PC-9 (cell line): ENCODE results near the gene MAB21L4. TPM values are rescaled to one million over a fixed set of nuclear protein-coding genes. Genes with fewer than 3 reads are reported as not detected.

ENCODE experiments used
- Bru-seq: library from RNA; stranded (reverse); fragments of 400-500 nt; gene quantifications from one replicate; lab custom pipeline; 2021; lab: Mats Ljungman, UMichigan
- BruChase-seq, 2 experiments: library from RNA; stranded (reverse); fragments of 400-500 nt; gene quantifications; one replicate each; lab custom pipeline; 2021; lab: Mats Ljungman, UMichigan
- BruUV-seq: library from RNA; stranded (reverse); fragments of 400-500 nt; replicated peaks from 2 replicates; lab custom pipeline; 2021; lab: Mats Ljungman, UMichigan
- CTCF ChIA-PET: fragments of 300-600 bp; sonication (Branson Sonifier 250); formaldehyde crosslinking; loops from one replicate; lab custom pipeline; 2022; ENCODE audit warnings: antibody characterized with exemption; lab: Charles Lee
- POLR2A ChIA-PET: fragments of 300-600 bp; sonication (Branson Sonifier 250); formaldehyde crosslinking; loops from one replicate; lab custom pipeline; 2022; ENCODE audit warnings: antibody characterized with exemption; ENCODE audit not compliant: unreplicated experiment; lab: Charles Lee
- DNase-seq, 2 experiments: peaks; one replicate each; pipeline versions ENCODE4 v3.0.0 to v3.0.0-alpha.2; 2015 to 2022; ENCODE audit warnings: mixed read lengths in 1 of 2
- H2AFZ ChIP-seq: fragments of 200-600 bp; sonication (generic); 2 replicates; pipeline ENCODE4 v1.8.1; 2017; ENCODE audit warnings: antibody characterized with exemption
- H3F3A ChIP-seq: fragments of 200-600 bp; sonication (generic); 2 replicates; pipeline ENCODE4 v1.8.1; 2017; ENCODE audit warnings: antibody characterized with exemption, mild to moderate bottlenecking, low read depth; ENCODE audit not compliant: insufficient read depth
- H3K27ac ChIP-seq: fragments of 200-600 bp; sonication (generic); 2 replicates; pipeline ENCODE4 v1.6.1; 2016; ENCODE audit warnings: mixed run types
- H3K27me3 ChIP-seq: fragments of 200-600 bp; sonication (generic); 2 replicates; pipeline ENCODE4 v1.6.1; 2016; ENCODE audit warnings: low read depth, mixed run types; ENCODE audit not compliant: insufficient read depth
- H3K36me3 ChIP-seq: fragments of 200-600 bp; sonication (generic); 2 replicates; pipeline ENCODE4 v1.6.1; 2016; ENCODE audit warnings: low read depth, mixed run types
- H3K4me1 ChIP-seq: fragments of 200-600 bp; sonication (generic); replicated peaks from 2 replicates; pipeline ENCODE4 v1.6.1; 2016; ENCODE audit warnings: mixed run types; ENCODE audit not compliant: insufficient read depth
- H3K4me2 ChIP-seq: fragments of 200-600 bp; sonication (generic); 2 replicates; pipeline ENCODE4 v1.6.1; 2017; ENCODE audit warnings: mixed run types
- H3K4me3 ChIP-seq: fragments of 200-600 bp; sonication (generic); 2 replicates; pipeline ENCODE4 v1.6.1; 2016; ENCODE audit warnings: mixed run types
- H3K79me2 ChIP-seq: fragments of 200-600 bp; sonication (generic); 2 replicates; pipeline ENCODE4 v1.6.1; 2017; ENCODE audit warnings: low read depth, mixed run types
- H3K9me2 ChIP-seq: fragments of 200-600 bp; sonication (generic); 2 replicates; pipeline ENCODE4 v1.8.1; 2017; ENCODE audit warnings: mild to moderate bottlenecking; ENCODE audit not compliant: insufficient read depth
- H3K9me3 ChIP-seq: fragments of 200-600 bp; sonication (generic); 2 replicates; pipeline ENCODE4 v1.8.1; 2016; ENCODE audit warnings: low read depth; ENCODE audit not compliant: insufficient read depth
- H4K20me1 ChIP-seq: fragments of 200-600 bp; sonication (generic); 2 replicates; pipeline ENCODE4 v1.8.1; 2017; ENCODE audit not compliant: insufficient read depth
- CTCF ChIP-seq: fragments of 200-600 bp; sonication (generic); conservative IDR thresholded peaks from 2 replicates; pipeline ENCODE4 v1.6.1; 2017; ENCODE audit warnings: mixed run types, antibody characterized with exemption, mild to moderate bottlenecking, moderate library complexity
- EZH2 ChIP-seq: fragments of 200-600 bp; sonication (generic); IDR thresholded peaks from 2 replicates; pipeline ENCODE4 v1.8.0; 2017; ENCODE audit warnings: antibody characterized with exemption, low read depth
- intact Hi-C: fragments of 100-400 bp; cut with micrococcal nuclease; formaldehyde crosslinking; loops from one replicate; pipeline ENCODE4 v1.10.0; 2022; ENCODE audit not compliant: unreplicated experiment
- long read RNA-seq: library from polyadenylated mRNA; stranded (forward); transcript quantifications from one replicate; pipeline ENCODE4 v2.0.0, GENCODE V29; 2022
- total RNA-seq: library from RNA; stranded (reverse); gene quantifications from 2 replicates; pipeline ENCODE4 v1.2.3, GENCODE V29; 2021

The MAB21L4 gene
- total RNA-seq = 68.8 and 84.0 TPM in 2 replicates
- percentile 55 among the genes with signal in this experiment for Bru-seq, nascent RNA
- percentile 85 among the genes with signal in this experiment for BruChase-seq, experiment 1, labeled RNA remaining after a 2-hour chase
- BruChase-seq, experiment 2, labeled RNA remaining after a 6-hour chase = percentile 88 among the genes with signal in this experiment
- long read RNA-seq, transcript MAB21L4-202 (5 exons, 1,911 nt) = major isoform, 37 of 100 reads
- long read RNA-seq, partial matches to known transcripts = 14 of 100 reads
- long read RNA-seq, other reads (novel, unspliced or antisense) = 49 of 100 reads

DNA sequence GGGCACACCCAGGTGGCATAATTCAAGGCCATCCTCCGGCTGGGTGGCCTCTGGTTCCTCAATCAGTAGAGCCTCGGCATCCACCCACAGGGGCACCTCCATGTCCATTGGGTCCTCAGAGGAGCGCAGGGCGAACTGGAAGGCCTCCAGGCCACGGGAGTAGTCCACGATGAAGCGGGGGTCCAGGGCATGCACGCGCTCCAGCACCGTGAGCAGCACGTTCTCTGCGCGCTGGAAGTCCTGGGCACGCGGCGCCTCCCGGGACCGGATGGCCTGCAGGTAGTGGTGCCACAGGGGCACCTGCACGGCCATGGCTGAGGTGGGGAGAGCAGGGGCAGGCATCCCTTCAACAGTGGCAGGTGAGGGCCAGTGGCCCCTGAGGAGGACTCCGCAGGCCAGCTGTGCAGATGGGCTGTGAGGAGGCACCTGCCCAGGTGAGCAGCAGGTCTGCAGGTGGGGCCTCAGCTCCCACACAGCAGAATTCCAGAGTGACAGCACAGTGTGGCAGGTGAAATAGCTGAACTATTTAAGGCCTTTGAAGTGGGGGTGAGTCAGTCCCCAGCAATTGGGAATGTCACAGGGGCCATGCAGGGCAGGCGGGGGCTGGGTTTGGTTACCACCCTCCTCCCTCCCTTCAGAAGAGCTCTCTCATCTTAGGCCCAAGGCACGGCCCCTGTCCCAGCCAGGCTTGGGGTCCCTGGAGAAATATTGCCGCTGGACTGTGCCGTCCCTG, at the start of gene MAB21L4:
MAB21L4 (minus strand) TSS at position 501 of the 733 bp plus-strand sequence; CDS start at position 342, 159 bp downstream.
- CTCF ChIA-PET = interaction anchor here (0.6 kb wide), 2 partner anchors 56 to 90 kb away, joined by 3 read pairs; no protein-coding TSS in a partner anchor
- TF ChIP-seq EZH2 = no peak
- no peak for TF ChIP-seq CTCF
- H3K9me2 ChIP-seq = no peaks in the 10 kb centered on the region
- POLR2A ChIA-PET = interaction anchor here (0.6 kb wide), 3 partner anchors 19 to 39 kb away, joined by 3 to 4 read pairs (median 3); no protein-coding TSS in a partner anchor
- H3K4me3 ChIP-seq = peak within 1 kb of the TSS; percentile 77
- H3F3A ChIP-seq = peaks cover 37% of the 10 kb centered on the region
- H2AFZ ChIP-seq = no peak within 1 kb of the TSS
- H3K9me3 ChIP-seq = no peaks in the 10 kb centered on the region
- no TSS peak for BruUV-seq
- H4K20me1 ChIP-seq = no peaks in the 10 kb centered on the region
- peaks cover 85% of the 10 kb centered on the region for H3K4me1 ChIP-seq
- peak within 1 kb of the TSS; percentile 87 for H3K27ac ChIP-seq
- H3K36me3 ChIP-seq = no peaks in the 10 kb centered on the region
- H3K27me3 ChIP-seq = no peaks in the 10 kb centered on the region
- peaks cover 35% of the 10 kb centered on the region for H3K79me2 ChIP-seq
- DNase-seq = peak; percentile 96 to 98
- intact Hi-C loops = loop anchor here (2.0 to 5.0 kb wide), 4 partner anchors 19 to 524 kb away; partner anchors contain the start of gene PPP1R7
- H3K4me2 ChIP-seq = peak within 1 kb of the TSS; percentile 95

DNA sequence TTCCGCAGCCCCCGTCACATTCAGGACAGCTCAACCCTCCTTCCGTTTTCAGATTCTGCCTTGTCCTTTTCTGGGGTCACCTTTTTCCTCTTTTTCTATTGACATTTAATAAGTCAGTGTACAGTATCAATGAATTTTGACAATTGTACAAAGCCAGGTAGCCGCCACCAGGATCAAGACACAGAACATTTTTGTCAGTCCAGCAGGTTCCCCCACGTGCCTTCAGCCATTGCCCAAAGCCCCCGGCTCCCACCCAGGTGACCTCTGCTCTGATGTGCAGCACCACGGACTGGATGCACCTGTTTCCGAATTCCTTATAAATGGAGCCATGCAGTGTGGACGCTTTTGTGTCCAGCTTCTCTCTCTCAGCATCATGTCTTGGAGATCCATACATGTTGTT, 40.1 kb upstream of the MAB21L4 start:
- CTCF ChIA-PET = no interaction called here
- Histone ChIP-seq H3K79me2 (no peaks in the 10 kb centered on the region), H3K36me3 (no peaks in the 10 kb centered on the region), H3K27ac (no peak overlapping the region), H3K9me2 (no peaks in the 10 kb centered on the region), H2AFZ (no peak overlapping the region), H3K4me1 (0 out of 2 replicates have a peak, but pooled peaks cover 7% of the 10 kb centered on the region), H3F3A (no peaks in the 10 kb centered on the region), H3K4me2 (no peak overlapping the region), H3K9me3 (no peaks in the 10 kb centered on the region; the same call in 1 of the 2 replicates), H3K4me3 (no peak overlapping the region), H3K27me3 (peaks cover 58% of the 10 kb centered on the region), H4K20me1 (no peaks in the 10 kb centered on the region)
- TF ChIP-seq CTCF = no peak
- TF ChIP-seq EZH2 = no peak
- POLR2A ChIA-PET = interaction anchor here (0.6 kb wide), 1 partner anchor 651 kb away, joined by 15 read pairs; no protein-coding TSS in a partner anchor
- no TSS peak for BruUV-seq
- DNase-seq = no peak
- intact Hi-C loops = no loop called here

DNA sequence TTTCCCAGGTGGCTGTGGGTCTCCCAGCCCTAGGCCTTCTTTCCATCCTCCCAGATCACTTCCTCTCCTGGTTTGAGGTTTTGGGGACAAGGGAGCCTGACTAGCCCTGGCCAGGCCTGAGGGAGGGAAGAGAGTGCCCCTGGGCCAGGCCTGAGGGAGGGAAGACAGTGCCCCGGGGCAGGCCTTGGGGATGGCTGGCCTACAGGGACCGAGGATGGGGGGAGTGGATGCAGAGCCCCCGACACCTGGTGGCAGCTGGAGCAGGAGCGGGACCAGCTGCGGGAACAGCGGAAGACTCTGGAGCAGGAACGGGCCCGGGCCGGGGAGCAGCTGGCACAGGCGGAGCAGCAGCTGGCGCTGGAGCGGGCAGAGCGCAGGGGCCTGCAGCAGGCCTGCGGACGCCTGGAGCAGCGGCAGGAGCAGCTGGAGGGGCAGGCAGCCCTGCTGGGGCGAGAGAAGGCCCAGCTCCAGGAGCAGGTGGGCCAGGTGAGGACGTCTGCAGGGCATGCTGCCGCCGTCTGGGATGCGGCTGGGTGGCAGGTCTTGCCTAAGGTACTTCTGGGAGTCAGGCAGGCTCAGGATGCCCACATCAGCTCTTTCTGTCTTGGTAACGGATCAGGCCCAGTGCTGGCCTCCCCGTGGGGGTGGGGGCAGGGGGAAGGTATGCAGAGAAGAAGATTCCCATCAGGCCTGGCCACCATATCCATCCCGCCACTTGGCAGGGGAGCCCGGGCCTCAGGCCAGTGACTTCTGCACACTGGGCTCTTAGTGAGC, 39.3 kb upstream of the MAB21L4 start:
- H3K4me2 ChIP-seq = no peak overlapping the region
- H3F3A ChIP-seq = no peaks in the 10 kb centered on the region
- peaks cover 58% of the 10 kb centered on the region for H3K27me3 ChIP-seq
- H3K79me2 ChIP-seq = no peaks in the 10 kb centered on the region
- ChIA-PET POLR2A (no interaction called here), CTCF (no interaction called here)
- intact Hi-C loops = no loop called here
- no peak for DNase-seq
- no peaks in the 10 kb centered on the region; the same call in 1 of the 2 replicates for H3K9me3 ChIP-seq
- no peak overlapping the region for H2AFZ ChIP-seq
- no peaks in the 10 kb centered on the region for H3K9me2 ChIP-seq
- H3K27ac ChIP-seq = no peak overlapping the region
- 0 out of 2 replicates have a peak, but pooled peaks cover 7% of the 10 kb centered on the region for H3K4me1 ChIP-seq
- no peak for TF ChIP-seq CTCF
- no peak for TF ChIP-seq EZH2
- H3K36me3 ChIP-seq = no peaks in the 10 kb centered on the region
- no peak overlapping the region for H3K4me3 ChIP-seq
- no TSS peak for BruUV-seq
- no peaks in the 10 kb centered on the region for H4K20me1 ChIP-seq
